Measurements from ENCODE around the gene PDCD4. TPM values are rescaled to one million over a fixed set of nuclear protein-coding genes. Genes with fewer than 3 reads are reported as not detected.

The PDCD4 gene
- 10 to 100 TPM; 83.3 to 95.6 TPM for total RNA-seq

GRCh38 chr10:110871298-110872084, at the start of gene PDCD4:
PDCD4 (plus strand) TSS chr10:110871928; CDS start chr10:110876028, 4,100 bp downstream.
- ChIA-PET POLR2A (interaction anchor here (0.6 to 0.9 kb wide), 5 partner anchors 13 to 102 kb away, joined by 3 to 5 read pairs (median 3); partner anchors contain the start of genes BBIP1 and SHOC2), CTCF (interaction anchor here (0.8 to 0.9 kb wide), 3 partner anchors 15 to 22 kb away, joined by 3 to 4 read pairs (median 3); no protein-coding TSS in a partner anchor)

GRCh38 chr10:110822035-110822711, 49.6 kb upstream of the PDCD4 start:
- CTCF ChIA-PET = no interaction called here
- POLR2A ChIA-PET = no interaction called here

GRCh38 chr10:110822712-110823311, 48.9 kb upstream of the PDCD4 start:
- POLR2A ChIA-PET = interaction anchor here (0.6 kb wide), 1 partner anchor 42 kb away, joined by 4 read pairs; no protein-coding TSS in a partner anchor

GRCh38 chr10:110824152-110824441, 47.6 kb upstream of the PDCD4 start:
- ChIA-PET CTCF (no interaction called here), POLR2A (no interaction called here)

More at GRCh38 chr10:110822712-110823311, 48.9 kb upstream of the PDCD4 start:
- CTCF ChIA-PET = no interaction called here

- ChIA-PET CTCF (no interaction called here), POLR2A (no interaction called here)
Observed at GRCh38 chr10:110824660-110825059, 47.1 kb upstream of the PDCD4 start.

GRCh38 chr10:110825508-110825907, 46.2 kb upstream of the PDCD4 start:
- ChIA-PET POLR2A (no interaction called here), CTCF (no interaction called here)

- CTCF ChIA-PET = interaction anchor here (1.3 kb wide), 1 partner anchor 16 kb away, joined by 5 read pairs; no protein-coding TSS in a partner anchor
- POLR2A ChIA-PET = no interaction called here
Observed at GRCh38 chr10:110827410-110827809, 44.3 kb upstream of the PDCD4 start.

GRCh38 chr10:110827875-110828274, 43.9 kb upstream of the PDCD4 start:
- POLR2A ChIA-PET = no interaction called here
- CTCF ChIA-PET = interaction anchor here (1.3 kb wide), 1 partner anchor 16 kb away, joined by 5 read pairs; no protein-coding TSS in a partner anchor

GRCh38 chr10:110828525-110828924, 43.2 kb upstream of the PDCD4 start:
- CTCF ChIA-PET = interaction anchor here (1.3 kb wide), 1 partner anchor 15 kb away, joined by 5 read pairs; no protein-coding TSS in a partner anchor
- POLR2A ChIA-PET = interaction anchor here (0.8 kb wide), 1 partner anchor 18 kb away, joined by 3 read pairs; no protein-coding TSS in a partner anchor

GRCh38 chr10:110829721-110830410, 41.9 kb upstream of the PDCD4 start:
- ChIA-PET CTCF (interaction anchor here (1.0 kb wide), 1 partner anchor 21 kb away, joined by 3 read pairs; no protein-coding TSS in a partner anchor), POLR2A (no interaction called here)

- ChIA-PET CTCF (no interaction called here), POLR2A (no interaction called here)
Observed at GRCh38 chr10:110833234-110833940, 38.3 kb upstream of the PDCD4 start.

- ChIA-PET POLR2A (no interaction called here), CTCF (no interaction called here)
Observed at GRCh38 chr10:110833941-110834628, 37.6 kb upstream of the PDCD4 start.

- POLR2A ChIA-PET = no interaction called here
- CTCF ChIA-PET = no interaction called here
Observed at GRCh38 chr10:110834629-110835301, 37.0 kb upstream of the PDCD4 start.

- ChIA-PET POLR2A (no interaction called here), CTCF (no interaction called here)
Observed at GRCh38 chr10:110835841-110836240, 35.9 kb upstream of the PDCD4 start.

GRCh38 chr10:110836706-110837105, 35.0 kb upstream of the PDCD4 start:
- ChIA-PET CTCF (interaction anchor here (0.6 to 0.7 kb wide), 2 partner anchors 10 to 1836 kb away, joined by 3 read pairs; no protein-coding TSS in a partner anchor), POLR2A (no interaction called here)

GRCh38 chr10:110837418-110838171, 34.1 kb upstream of the PDCD4 start:
- CTCF ChIA-PET = no interaction called here
- POLR2A ChIA-PET = no interaction called here

GRCh38 chr10:110840225-110840922, 31.4 kb upstream of the PDCD4 start:
- CTCF ChIA-PET = no interaction called here
- POLR2A ChIA-PET = no interaction called here
